Adrenal gland (tissue), 12 donors: Measurements from ENCODE around the gene MICALL1. TPM values are rescaled to one million over a fixed set of nuclear protein-coding genes. Genes with fewer than 3 reads are reported as not detected.

Experiments used
- DNase-seq, 7 donors: peaks; one replicate each; pipeline ENCODE4 v3.0.0-alpha.2; 2019 to 2020
- H3K27ac ChIP-seq, 5 donors: fragments of 200-600 bp; sonication (generic) in 4 of 5; 1 replicate in 3 of 5; 2 replicates in 2 of 5; pipeline versions ENCODE4 v1.5.1 to v1.8.0; 2016 to 2020; ENCODE audit warnings: mild to moderate bottlenecking in 1 of 5
- H3K27me3 ChIP-seq: fragments of 200-600 bp; 2 replicates; pipeline ENCODE4 v1.8.0; 2021
- H3K36me3 ChIP-seq, 2 donors: fragments of 200-600 bp; replicated peaks in 1 of 2; 1 replicate in 1 of 2; 2 replicates in 1 of 2; pipeline versions ENCODE4 v1.5.1 to v1.8.0; 2018 to 2022
- H3K4me1 ChIP-seq, 2 donors: fragments of 200-600 bp; replicated peaks in 1 of 2; 1 replicate in 1 of 2; 2 replicates in 1 of 2; pipeline versions ENCODE4 v1.5.1 to v1.8.0; 2018 to 2021
- H3K4me3 ChIP-seq, 4 donors: fragments of 200-600 bp; sonication (generic) in 3 of 4; one replicate each; pipeline ENCODE4 v1.5.1; 2016 to 2018
- H3K9me3 ChIP-seq, 3 donors: fragments of 200-600 bp; sonication (generic) in 1 of 3; replicated peaks in 1 of 3; 1 replicate in 2 of 3; 2 replicates in 1 of 3; pipeline versions ENCODE4 v1.5.1 to v1.8.0; 2016 to 2021
- POLR2A ChIP-seq, 2 donors: fragments of 450-650 bp; IDR thresholded peaks; one replicate each; pipeline ENCODE4 v1.6.1; 2017; ENCODE audit warnings: antibody characterized with exemption in 2 of 2, mild to moderate bottlenecking in 2 of 2, moderate library complexity in 1 of 2
- WGBS, 4 donors: extraction: QIAGEN DNeasy Blood & Tissue Kit in 2 of 4; methylation state at CpG; one replicate each; pipeline versions ENCODE4 v1.1.5 to v1.1.7; 2013 to 2017; 5-methylcytosine and 5-hydroxymethylcytosine counted together
- intact Hi-C, 2 donors: fragments of 100-400 bp; cut with DNase I; formaldehyde crosslinking; loops; one replicate each; pipeline versions ENCODE4 v1.14.1 to v1.15.0; 2022 to 2023
- polyA plus RNA-seq, 3 donors: library from polyadenylated mRNA; stranded (reverse); fragments of 200-250 nt in 2 of 3; fragments of 350-450 nt in 1 of 3; fragmentation: Illumina TruSeq in 1 of 3; extraction: RNeasy Lipid Tissue Mini Kit (QIAGEN cat#74804) in 1 of 3; gene quantifications; one replicate each; pipeline ENCODE4 v1.2.3, GENCODE V29; 2013 to 2014
- total RNA-seq, 9 donors: library from RNA; depleted of rRNA in 4 of 9; stranded (reverse); fragments of >200 nt in 4 of 9; fragments of 120-200 nt in 1 of 9; fragmentation: NEBNext Ultra II Directional in 1 of 9; extraction: Animal tissue kit (Norgen Biotek cat#: 25700) in 1 of 9; gene quantifications; one replicate each; pipeline versions ENCODE4 v1.1.0 to v1.2.4, GENCODE V29; 2013 to 2023
- TF ChIP-seq, protein P1 (sequence below), 6 experiments: fragments of 450-650 bp in 4 of 6; fragments of 200-600 bp in 2 of 6; sonication (generic) in 1 of 6; IDR thresholded peaks; 1 replicate in 5 of 6; 2 replicates in 1 of 6; pipeline versions ENCODE4 v1.5.1 to v1.8.0; 2016 to 2021; ENCODE audit warnings: antibody characterized with exemption in 6 of 6, mild to moderate bottlenecking in 2 of 6, moderate library complexity in 1 of 6
- donor health status: healthy with polysubstance abuse.
- donor health status: Bipolar disorder and iron deficiency.
- donor health status: DM: yes; HTN: yes; CAD: no.
- donor health status: DM: no; HTN: no; CAD: no.
- donor health status: DM: no; HTN: no; CAD: no.
- donor health status: DM: yes; HTN: yes; CAD: no.

The MICALL1 gene
- total and polyA plus RNA-seq, 12 donors, result 5.7 to 25.2 (median 17.1) TPM

DNA sequence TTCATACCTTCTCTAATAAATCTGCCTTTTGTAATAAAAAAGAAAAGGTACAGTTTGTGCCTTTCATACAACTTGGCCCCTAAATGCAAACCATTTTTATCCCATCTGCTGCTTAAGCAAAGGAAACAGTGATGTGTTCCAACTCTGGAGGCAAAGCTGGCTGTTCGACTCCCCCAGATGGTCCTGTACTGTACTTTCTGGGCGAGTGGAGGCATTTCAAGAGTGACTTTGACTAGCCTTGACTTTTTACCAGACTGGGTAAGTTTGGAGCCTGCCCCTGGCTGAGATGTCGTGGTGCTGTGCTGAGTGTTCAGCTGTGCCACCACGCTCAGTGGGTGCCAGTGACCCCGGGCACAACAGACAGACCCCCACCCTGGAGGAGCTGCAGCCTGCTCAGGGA lies 10.2 kb downstream of the MICALL1 start:
- DNase-seq, result no peak
- H3K36me3 ChIP-seq, result peaks cover 0 to 32% of the 10 kb centered on the region in 2 donors
- H3K4me1 ChIP-seq, result no peaks in the 10 kb centered on the region
- no peaks in the 10 kb centered on the region for H3K27me3 ChIP-seq
- intact Hi-C loops, result no loop called here
- WGBS, 4 donors, result 72 to 82% (median 77%) methylated on average over 4 to 5 of the region's 5 CpGs
- H3K4me3 ChIP-seq, result no peak overlapping the region
- H3K27ac ChIP-seq, result no peak overlapping the region
- H3K9me3 ChIP-seq, result no peaks in the 10 kb centered on the region
- TF ChIP-seq POLR2A (IDR thresholded peaks at IDR 0.05), result no peak
- TF ChIP-seq, protein P1, sequence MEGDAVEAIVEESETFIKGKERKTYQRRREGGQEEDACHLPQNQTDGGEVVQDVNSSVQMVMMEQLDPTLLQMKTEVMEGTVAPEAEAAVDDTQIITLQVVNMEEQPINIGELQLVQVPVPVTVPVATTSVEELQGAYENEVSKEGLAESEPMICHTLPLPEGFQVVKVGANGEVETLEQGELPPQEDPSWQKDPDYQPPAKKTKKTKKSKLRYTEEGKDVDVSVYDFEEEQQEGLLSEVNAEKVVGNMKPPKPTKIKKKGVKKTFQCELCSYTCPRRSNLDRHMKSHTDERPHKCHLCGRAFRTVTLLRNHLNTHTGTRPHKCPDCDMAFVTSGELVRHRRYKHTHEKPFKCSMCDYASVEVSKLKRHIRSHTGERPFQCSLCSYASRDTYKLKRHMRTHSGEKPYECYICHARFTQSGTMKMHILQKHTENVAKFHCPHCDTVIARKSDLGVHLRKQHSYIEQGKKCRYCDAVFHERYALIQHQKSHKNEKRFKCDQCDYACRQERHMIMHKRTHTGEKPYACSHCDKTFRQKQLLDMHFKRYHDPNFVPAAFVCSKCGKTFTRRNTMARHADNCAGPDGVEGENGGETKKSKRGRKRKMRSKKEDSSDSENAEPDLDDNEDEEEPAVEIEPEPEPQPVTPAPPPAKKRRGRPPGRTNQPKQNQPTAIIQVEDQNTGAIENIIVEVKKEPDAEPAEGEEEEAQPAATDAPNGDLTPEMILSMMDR (IDR thresholded peaks at IDR 0.05), result no peak

DNA sequence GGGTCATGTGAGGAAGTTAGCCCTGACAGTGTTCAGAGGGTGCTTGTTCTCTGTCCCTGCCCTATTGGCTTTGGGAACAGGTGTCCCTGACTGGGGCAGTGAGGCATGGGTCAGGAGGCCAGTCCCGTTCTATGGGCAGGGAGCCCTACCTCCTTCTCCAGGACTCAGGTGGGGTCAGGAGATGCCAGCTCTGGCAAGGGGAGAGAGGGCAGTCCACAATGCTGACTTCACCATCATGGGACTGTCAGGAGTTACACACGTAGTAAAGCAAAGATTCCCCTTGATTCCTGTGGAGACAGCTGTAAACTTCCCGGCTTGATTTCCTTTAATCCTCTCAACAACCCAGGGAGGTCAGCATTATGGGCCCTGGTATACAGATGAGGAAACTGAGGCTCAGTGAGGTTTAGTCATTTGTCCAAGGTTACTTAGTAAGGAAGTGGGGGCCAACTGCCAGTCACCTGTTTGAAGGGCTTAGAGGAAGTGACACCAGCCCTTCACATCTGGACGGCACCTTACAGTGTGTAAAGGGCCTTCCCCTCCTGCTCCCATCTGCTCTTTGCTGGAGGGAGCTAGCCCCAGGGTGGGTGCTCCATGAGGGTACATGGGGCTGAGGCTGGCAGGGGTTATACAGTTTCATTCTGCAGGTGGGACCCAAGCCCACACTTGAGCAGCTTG lies 11.9 kb downstream of the MICALL1 start:
- peaks cover 0 to 32% of the 10 kb centered on the region in 2 donors for H3K36me3 ChIP-seq
- H3K4me1 ChIP-seq, result no peaks in the 10 kb centered on the region

DNA sequence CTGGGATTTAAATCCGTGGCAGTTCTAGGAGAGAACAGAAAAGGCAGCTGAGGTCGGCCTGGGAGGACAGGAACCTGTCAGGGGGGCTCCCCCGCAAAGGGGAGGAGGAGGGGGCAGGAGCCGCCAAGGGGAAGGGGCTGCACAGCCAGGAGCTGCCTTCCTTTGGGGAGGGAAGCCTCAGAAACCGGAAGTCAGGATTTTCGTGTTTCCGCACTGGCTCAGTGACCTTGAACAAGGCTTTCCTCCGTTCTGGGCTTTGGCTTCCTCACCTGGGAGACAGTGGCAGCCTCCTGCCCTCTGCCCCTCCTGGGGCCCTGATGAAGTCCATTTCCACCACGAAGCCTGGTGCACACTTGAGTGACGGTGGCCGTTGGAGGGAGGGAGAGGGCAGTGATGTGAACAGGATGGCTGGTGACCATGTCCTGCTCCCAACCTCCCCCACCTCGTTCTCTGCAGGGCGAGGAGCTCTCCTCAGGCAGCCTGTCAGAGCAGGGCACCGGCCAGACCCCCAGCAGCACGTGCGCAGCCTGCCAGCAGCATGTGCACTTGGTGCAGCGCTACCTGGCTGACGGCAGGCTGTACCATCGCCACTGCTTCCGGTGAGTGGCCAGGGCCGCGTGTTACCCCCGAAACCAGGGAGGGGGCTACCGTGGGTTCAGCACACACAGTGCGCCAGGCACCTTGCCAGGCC lies 12.6 kb downstream of the MICALL1 start:
- WGBS, 4 donors, result 70 to 81% (median 73%) methylated on average over 18 to 25 of the region's 25 CpGs
- H3K36me3 ChIP-seq, result peaks cover 0 to 37% of the 10 kb centered on the region in 2 donors

More for the DNA sequence above, 11.9 kb downstream of the MICALL1 start:
- intact Hi-C loops, result no loop called here
- 78 to 86% (median 85%) methylated on average over 1 to 4 of the region's 4 CpGs for WGBS, 4 donors
- H3K27me3 ChIP-seq, result no peaks in the 10 kb centered on the region
- no peak overlapping the region for H3K4me3 ChIP-seq
- H3K9me3 ChIP-seq, result no peaks in the 10 kb centered on the region
- H3K27ac ChIP-seq, result no peak overlapping the region
- DNase-seq, result no peak
- TF ChIP-seq, protein P1 (IDR thresholded peaks at IDR 0.05), result no peak
- no peak for TF ChIP-seq POLR2A (IDR thresholded peaks at IDR 0.05)

DNA sequence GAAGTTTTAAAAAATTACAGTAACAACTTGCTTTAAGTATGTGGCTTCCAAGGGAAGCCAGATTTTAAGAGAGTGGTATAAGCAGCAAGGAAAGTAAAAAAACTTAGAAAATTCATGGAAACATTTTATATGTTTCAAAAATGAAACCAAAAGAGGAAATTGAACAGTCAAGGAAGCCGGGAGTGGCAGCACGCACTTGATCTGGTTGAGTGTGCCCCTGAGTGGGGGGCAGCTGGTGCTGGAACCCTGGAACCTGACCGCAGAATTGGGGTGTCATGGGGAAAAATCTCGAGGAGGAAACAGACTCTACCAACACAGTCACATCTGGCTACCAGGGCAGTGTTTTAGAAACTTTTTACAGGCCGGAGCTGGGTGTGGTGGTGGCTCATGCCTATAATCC lies 14.0 kb downstream of the MICALL1 start:
- DNase-seq, result no peak
- H3K4me1 ChIP-seq, result no peaks in the 10 kb centered on the region
- no peaks in the 10 kb centered on the region for H3K27me3 ChIP-seq
- H3K36me3 ChIP-seq, result peaks cover 0 to 39% of the 10 kb centered on the region in 2 donors
- WGBS, 4 donors, result 68 to 86% (median 78%) methylated on average over 5 of the region's 5 CpGs
- H3K27ac ChIP-seq, result no peak overlapping the region
- intact Hi-C loops, result no loop called here
- no peak overlapping the region for H3K4me3 ChIP-seq
- TF ChIP-seq, protein P1 (IDR thresholded peaks at IDR 0.05), result no peak
- TF ChIP-seq POLR2A (IDR thresholded peaks at IDR 0.05), result no peak
- H3K9me3 ChIP-seq, result no peaks in the 10 kb centered on the region

More for the DNA sequence above, 12.6 kb downstream of the MICALL1 start:
- no peak for DNase-seq
- Histone ChIP-seq H3K27ac (no peak overlapping the region), H3K4me1 (no peaks in the 10 kb centered on the region), H3K9me3 (no peaks in the 10 kb centered on the region), H3K27me3 (no peaks in the 10 kb centered on the region), H3K4me3 (no peak overlapping the region)
- intact Hi-C loops, result no loop called here
- TF ChIP-seq POLR2A (IDR thresholded peaks at IDR 0.05), result no peak
- TF ChIP-seq, protein P1 (IDR thresholded peaks at IDR 0.05), result no peak
